ENCODE measurements around the gene RTN4IP1. TPM values are rescaled to one million over a fixed set of nuclear protein-coding genes. Genes with fewer than 3 reads are reported as not detected.

Gene RTN4IP1
- total and polyA plus RNA-seq, 10 of the 15 experiments (the other 5 are each of a cell fraction or from before 2014, with no cell fraction given): 8.2 to 17.0 (median 9.8) TPM

DNA sequence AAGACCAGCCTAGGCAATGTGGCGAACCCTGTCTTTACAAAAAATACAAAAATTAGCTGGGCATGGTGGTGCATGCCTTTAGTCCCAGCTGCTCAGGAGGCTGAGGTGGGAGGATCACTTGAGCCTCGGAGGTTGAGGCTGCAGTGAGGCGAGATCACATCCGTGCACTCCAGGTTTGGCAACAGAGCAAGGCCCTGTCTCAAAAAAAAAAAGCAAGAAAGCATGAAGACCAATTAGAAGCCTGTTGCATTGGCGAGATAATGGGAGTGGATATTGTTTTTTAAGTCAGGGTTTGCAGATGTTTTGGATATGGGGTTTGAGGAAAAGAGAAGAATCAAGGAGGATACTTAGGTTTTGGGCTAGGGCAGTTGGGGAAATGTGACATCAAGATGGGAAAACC is 5.3 kb upstream of the RTN4IP1 start:
- 95% methylated on average over 5 of the region's 5 CpGs for WGBS (ENCODE audit: insufficient coverage, insufficient replicate concordance, low lambda C conversion rate, missing lambda C conversion rate)
- ChIA-PET CTCF (interaction anchor here (1.1 to 2.0 kb wide), 8 partner anchors 13 to 344 kb away, joined by 3 to 8 read pairs (median 4); no protein-coding TSS in a partner anchor), POLR2A (interaction anchor here (0.6 to 1.1 kb wide), 2 partner anchors 25 to 111 kb away, joined by 3 read pairs; no protein-coding TSS in a partner anchor), SMC1A (ENCODE audit: uncharacterized antibody, unreplicated experiment) (interaction anchor here (0.6 to 4.1 kb wide), 5 partner anchors 13 to 110 kb away, joined by 3 to 18 read pairs (median 3); no protein-coding TSS in a partner anchor), RAD21 (ENCODE audit: unreplicated experiment) (interaction anchor here (1.0 to 2.6 kb wide), 3 partner anchors 25 to 345 kb away, joined by 3 to 8 read pairs (median 3); no protein-coding TSS in a partner anchor)
- intact Hi-C loops (cut with micrococcal nuclease; ENCODE audit: unreplicated experiment): loop anchor here (5.0 kb wide), 1 partner anchor 213 kb away; no protein-coding TSS in a partner anchor
- H3K4me3 ChIP-seq: no peak overlapping the region
- H3K36me3 ChIP-seq (ENCODE audit: control insufficient read depth in 2 of 2, insufficient read depth in 2 of 2, low read length in 1 of 2): no peaks in the 10 kb centered on the region
- no peak overlapping the region for H3K9ac ChIP-seq (ENCODE audit: control insufficient read depth, insufficient read depth, low read length)
- no peak overlapping the region for H2AFZ ChIP-seq (ENCODE audit: control insufficient read depth, low read depth, low read length)
- no peak overlapping the region for H3K4me2 ChIP-seq (ENCODE audit: control insufficient read depth, insufficient read depth)
- BruUV-seq (replicated peaks): no TSS peak
- no peaks in the 10 kb centered on the region for H4K20me1 ChIP-seq (ENCODE audit: control insufficient read depth, insufficient read depth)
- no peaks in the 10 kb centered on the region for H3K27me3 ChIP-seq (replicated peaks in 1 of 2; ENCODE audit: control insufficient read depth in 2 of 2, insufficient read depth in 2 of 2, low read length in 1 of 2)
- ATAC-seq: no peak
- no peak for DNase-seq (ENCODE audit: low read depth, low spot score)
- H3K79me2 ChIP-seq (ENCODE audit: control insufficient read depth, insufficient read depth, low read length): peaks cover 87% of the 10 kb centered on the region
- in situ Hi-C loops (cut with MboI): no loop called here
- H3K4me1 ChIP-seq (ENCODE audit: control insufficient read depth, insufficient read depth, low read length): peaks cover 40% of the 10 kb centered on the region
- H3K27ac ChIP-seq (ENCODE audit: control insufficient read depth, insufficient read depth): no peak overlapping the region
- FAIRE-seq: no peak
- no peaks in the 10 kb centered on the region for H3K9me3 ChIP-seq (replicated peaks; ENCODE audit: control insufficient read depth, insufficient read depth, low read length)
- TF ChIP-seq POLR2AphosphoS5 (IDR thresholded peaks at IDR 0.05; ENCODE audit: low read length) (no peak), ZNF207 (IDR thresholded peaks at IDR 0.05; ENCODE audit: borderline replicate concordance) (no peak), PAX8 (IDR thresholded peaks at IDR 0.05) (no peak), ZSCAN29 (IDR thresholded peaks at IDR 0.05) (no peak), CBFB (IDR thresholded peaks at IDR 0.05; ENCODE audit: low read depth) (no peak)
- TF ChIP-seq, protein P1, sequence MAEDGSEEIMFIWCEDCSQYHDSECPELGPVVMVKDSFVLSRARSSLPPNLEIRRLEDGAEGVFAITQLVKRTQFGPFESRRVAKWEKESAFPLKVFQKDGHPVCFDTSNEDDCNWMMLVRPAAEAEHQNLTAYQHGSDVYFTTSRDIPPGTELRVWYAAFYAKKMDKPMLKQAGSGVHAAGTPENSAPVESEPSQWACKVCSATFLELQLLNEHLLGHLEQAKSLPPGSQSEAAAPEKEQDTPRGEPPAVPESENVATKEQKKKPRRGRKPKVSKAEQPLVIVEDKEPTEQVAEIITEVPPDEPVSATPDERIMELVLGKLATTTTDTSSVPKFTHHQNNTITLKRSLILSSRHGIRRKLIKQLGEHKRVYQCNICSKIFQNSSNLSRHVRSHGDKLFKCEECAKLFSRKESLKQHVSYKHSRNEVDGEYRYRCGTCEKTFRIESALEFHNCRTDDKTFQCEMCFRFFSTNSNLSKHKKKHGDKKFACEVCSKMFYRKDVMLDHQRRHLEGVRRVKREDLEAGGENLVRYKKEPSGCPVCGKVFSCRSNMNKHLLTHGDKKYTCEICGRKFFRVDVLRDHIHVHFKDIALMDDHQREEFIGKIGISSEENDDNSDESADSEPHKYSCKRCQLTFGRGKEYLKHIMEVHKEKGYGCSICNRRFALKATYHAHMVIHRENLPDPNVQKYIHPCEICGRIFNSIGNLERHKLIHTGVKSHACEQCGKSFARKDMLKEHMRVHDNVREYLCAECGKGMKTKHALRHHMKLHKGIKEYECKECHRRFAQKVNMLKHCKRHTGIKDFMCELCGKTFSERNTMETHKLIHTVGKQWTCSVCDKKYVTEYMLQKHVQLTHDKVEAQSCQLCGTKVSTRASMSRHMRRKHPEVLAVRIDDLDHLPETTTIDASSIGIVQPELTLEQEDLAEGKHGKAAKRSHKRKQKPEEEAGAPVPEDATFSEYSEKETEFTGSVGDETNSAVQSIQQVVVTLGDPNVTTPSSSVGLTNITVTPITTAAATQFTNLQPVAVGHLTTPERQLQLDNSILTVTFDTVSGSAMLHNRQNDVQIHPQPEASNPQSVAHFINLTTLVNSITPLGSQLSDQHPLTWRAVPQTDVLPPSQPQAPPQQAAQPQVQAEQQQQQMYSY (CRISPR knock-in tag; IDR thresholded peaks at IDR 0.05): no peak
- TF ChIP-seq, protein P2, sequence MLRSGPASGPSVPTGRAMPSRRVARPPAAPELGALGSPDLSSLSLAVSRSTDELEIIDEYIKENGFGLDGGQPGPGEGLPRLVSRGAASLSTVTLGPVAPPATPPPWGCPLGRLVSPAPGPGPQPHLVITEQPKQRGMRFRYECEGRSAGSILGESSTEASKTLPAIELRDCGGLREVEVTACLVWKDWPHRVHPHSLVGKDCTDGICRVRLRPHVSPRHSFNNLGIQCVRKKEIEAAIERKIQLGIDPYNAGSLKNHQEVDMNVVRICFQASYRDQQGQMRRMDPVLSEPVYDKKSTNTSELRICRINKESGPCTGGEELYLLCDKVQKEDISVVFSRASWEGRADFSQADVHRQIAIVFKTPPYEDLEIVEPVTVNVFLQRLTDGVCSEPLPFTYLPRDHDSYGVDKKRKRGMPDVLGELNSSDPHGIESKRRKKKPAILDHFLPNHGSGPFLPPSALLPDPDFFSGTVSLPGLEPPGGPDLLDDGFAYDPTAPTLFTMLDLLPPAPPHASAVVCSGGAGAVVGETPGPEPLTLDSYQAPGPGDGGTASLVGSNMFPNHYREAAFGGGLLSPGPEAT (IDR thresholded peaks at IDR 0.05; ENCODE audit: low read depth): no peak
- TF ChIP-seq, protein P3, sequence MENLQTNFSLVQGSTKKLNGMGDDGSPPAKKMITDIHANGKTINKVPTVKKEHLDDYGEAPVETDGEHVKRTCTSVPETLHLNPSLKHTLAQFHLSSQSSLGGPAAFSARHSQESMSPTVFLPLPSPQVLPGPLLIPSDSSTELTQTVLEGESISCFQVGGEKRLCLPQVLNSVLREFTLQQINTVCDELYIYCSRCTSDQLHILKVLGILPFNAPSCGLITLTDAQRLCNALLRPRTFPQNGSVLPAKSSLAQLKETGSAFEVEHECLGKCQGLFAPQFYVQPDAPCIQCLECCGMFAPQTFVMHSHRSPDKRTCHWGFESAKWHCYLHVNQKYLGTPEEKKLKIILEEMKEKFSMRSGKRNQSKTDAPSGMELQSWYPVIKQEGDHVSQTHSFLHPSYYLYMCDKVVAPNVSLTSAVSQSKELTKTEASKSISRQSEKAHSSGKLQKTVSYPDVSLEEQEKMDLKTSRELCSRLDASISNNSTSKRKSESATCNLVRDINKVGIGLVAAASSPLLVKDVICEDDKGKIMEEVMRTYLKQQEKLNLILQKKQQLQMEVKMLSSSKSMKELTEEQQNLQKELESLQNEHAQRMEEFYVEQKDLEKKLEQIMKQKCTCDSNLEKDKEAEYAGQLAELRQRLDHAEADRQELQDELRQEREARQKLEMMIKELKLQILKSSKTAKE (IDR thresholded peaks at IDR 0.05; ENCODE audit: low read depth, poor library complexity, severe bottlenecking): no peak
- TF ChIP-seq, protein P4, sequence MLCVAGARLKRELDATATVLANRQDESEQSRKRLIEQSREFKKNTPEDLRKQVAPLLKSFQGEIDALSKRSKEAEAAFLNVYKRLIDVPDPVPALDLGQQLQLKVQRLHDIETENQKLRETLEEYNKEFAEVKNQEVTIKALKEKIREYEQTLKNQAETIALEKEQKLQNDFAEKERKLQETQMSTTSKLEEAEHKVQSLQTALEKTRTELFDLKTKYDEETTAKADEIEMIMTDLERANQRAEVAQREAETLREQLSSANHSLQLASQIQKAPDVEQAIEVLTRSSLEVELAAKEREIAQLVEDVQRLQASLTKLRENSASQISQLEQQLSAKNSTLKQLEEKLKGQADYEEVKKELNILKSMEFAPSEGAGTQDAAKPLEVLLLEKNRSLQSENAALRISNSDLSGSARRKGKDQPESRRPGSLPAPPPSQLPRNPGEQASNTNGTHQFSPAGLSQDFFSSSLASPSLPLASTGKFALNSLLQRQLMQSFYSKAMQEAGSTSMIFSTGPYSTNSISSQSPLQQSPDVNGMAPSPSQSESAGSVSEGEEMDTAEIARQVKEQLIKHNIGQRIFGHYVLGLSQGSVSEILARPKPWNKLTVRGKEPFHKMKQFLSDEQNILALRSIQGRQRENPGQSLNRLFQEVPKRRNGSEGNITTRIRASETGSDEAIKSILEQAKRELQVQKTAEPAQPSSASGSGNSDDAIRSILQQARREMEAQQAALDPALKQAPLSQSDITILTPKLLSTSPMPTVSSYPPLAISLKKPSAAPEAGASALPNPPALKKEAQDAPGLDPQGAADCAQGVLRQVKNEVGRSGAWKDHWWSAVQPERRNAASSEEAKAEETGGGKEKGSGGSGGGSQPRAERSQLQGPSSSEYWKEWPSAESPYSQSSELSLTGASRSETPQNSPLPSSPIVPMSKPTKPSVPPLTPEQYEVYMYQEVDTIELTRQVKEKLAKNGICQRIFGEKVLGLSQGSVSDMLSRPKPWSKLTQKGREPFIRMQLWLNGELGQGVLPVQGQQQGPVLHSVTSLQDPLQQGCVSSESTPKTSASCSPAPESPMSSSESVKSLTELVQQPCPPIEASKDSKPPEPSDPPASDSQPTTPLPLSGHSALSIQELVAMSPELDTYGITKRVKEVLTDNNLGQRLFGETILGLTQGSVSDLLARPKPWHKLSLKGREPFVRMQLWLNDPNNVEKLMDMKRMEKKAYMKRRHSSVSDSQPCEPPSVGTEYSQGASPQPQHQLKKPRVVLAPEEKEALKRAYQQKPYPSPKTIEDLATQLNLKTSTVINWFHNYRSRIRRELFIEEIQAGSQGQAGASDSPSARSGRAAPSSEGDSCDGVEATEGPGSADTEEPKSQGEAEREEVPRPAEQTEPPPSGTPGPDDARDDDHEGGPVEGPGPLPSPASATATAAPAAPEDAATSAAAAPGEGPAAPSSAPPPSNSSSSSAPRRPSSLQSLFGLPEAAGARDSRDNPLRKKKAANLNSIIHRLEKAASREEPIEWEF (IDR thresholded peaks at IDR 0.05; ENCODE audit: insufficient replicate concordance, low read depth, low read length): no peak

Data from GM12878 (cell line).